ENCODE measurements around the gene PLXNA4.

- TF ChIP-seq CTCF (IDR thresholded peaks at IDR 0.05) (no peak), EZH2 (IDR thresholded peaks at IDR 0.05; ENCODE audit: borderline replicate concordance, insufficient read depth, low read depth, low read length, poor library complexity, severe bottlenecking) (no peak)
Measured at GRCh38 chr7:132383962-132384361, 192.3 kb downstream of the PLXNA4 start.

Data from B cell (primary cell).